ENCODE measurements around the gene NEB.

- peak in 1 of 3 experiments; percentile 34 for TF ChIP-seq CTCF (IDR thresholded peaks at IDR 0.05)
- no peak for TF ChIP-seq POLR2A (IDR thresholded peaks at IDR 0.05)
These were observed 101.2 kb downstream of the NEB start for GRCh38 chr2:151632993-151633565.
